Stimulated activated CD4-positive, alpha-beta T cell treated with anti-CD3 and anti-CD28 coated beads, Interleukin-12 subunit alpha, Interleukin-12 subunit beta, amount 100 ng/mL, for 48 hours (primary cell): Measurements from ENCODE around the gene FREM1.
A peak's percentile ranks its signal among the peaks of the same experiment; 100 is the strongest.

Source experiments
- DNase-seq, 3 donors: peaks; one replicate each; pipeline ENCODE4 v3.0.0-alpha.2; 2020; ENCODE audit warnings: low read depth in 2 of 3, low spot score in 1 of 3

Gene FREM1

DNA sequence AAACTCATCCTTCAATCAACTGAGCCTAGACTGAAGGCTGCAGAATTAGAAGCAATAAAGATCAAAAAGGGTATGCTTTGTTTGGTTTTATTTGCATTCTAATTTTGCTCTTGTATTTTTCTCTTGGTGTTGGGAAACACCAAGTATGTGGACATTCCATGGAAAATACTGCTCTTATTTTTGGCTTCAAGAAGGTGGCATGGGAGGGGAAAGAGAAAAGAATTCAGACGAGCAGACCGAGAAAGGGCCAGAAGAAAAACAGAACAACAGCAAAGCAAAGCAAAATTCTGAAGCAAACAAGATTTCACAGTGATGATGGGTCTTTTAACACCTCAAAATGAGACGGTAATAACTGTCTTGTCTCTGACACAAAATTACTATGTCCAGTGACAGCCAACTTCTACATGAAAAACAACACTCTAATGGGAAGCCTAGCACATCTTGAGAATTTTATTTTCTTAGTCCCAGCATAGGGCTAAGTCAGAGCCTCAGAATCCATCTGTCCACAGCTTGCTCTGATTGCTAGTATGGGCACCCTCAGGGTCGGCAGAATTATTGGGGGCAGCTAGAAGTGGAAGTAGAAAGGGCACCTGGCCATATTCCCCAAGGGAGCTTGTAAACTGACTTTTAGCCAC lies 26.8 kb downstream of the FREM1 start:
- DNase-seq: no peak

DNA sequence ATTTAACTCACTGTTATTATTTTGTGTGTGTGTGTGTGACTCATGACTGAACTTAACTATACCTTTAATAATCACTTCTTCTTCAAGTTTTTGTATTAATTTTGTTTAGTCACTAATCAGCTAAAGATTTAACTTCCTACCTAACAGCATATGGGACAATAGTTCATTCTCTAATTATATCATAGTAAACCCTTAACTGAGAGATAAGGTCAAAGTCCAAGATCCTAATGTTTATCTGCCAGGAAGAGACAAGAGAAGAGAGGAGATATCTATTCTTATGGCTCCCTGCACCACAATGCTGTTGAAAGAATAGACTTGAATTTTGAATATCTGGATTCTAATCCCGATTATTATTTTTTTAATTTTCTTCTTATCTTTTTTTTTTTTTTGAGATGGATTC lies 28.1 kb downstream of the FREM1 start:
- DNase-seq: no peak

DNA sequence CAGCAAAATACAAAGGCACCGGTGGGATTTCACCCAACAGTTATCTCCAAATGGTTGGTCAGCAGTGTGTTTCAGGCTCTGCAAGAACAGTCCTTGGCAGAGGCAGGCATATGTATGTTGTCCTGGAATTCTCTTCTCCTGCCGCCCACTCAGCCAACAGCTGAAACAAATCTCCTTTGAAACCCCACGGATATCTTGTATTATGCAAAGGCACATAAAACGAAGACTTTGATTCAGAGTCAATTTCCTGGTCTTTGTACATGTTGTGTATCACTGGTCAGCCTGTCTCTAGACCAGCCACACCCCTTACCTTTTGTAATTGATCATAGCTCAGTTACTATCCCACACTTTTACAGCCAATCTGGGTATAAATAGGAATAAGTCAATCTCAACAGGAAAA lies 29.2 kb downstream of the FREM1 start:
- no peak for DNase-seq

GRCh38 chr9:14870090-14870489 lies 40.1 kb downstream of the FREM1 start:
- no peak for DNase-seq

DNA sequence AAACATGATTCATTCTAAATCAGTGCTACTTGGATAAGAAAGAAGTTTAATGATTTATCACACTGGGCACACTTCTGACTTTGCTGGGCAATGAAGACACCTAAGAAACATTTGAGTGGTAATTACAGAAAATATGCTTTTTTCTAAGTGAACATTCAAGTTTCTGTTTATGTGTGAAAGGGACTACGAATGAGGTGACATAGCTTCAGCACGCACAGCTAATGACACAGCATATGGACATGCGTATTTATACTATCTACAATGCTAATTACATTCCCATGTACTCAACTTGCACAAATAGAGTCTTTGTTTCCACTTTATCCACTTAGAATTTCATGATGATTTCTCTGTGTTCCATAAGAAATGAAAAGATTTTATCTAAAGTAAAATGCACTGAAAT lies 40.6 kb downstream of the FREM1 start:
- no peak for DNase-seq

DNA sequence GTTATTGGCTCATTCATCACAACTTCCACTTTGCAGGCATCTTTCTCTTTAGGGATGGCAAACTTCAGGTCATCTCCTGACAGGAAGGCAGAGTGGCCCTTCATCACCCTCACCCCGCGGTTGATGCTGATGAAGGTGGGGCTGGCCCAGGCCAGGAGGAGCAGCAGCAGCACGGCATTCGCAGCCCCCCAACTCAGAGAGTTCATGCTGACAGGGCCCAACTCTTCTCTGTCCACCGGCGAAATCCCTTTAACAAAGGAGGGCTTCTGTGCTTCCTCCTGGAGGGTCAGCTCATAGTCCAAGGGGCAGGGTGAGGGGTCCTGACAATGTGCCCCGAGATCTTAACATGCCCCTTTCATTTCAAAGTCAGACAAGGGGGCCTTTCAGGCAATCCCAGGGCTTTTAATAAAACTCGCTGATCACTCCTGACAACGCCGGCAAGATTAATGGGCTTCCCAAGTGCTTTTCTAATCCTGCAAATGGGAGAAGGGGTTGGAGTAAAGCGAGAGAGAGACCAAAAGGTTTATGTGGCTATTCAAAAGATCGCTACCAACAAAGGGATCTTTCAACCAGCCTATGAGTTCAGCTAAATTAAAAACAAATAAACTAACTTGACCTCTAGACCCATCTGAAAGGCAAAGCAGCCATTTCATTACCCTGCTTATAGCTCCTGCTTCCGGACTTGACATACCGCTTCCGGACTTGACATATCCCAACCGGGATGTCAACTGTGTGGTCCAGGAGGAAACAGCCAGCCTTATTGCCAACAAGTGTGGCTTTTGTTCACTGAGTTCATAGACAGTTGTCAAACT lies 41.2 kb downstream of the FREM1 start:
- DNase-seq: no peak

GRCh38 chr9:14868418-14868771 lies 41.8 kb downstream of the FREM1 start:
- DNase-seq: no peak

DNA sequence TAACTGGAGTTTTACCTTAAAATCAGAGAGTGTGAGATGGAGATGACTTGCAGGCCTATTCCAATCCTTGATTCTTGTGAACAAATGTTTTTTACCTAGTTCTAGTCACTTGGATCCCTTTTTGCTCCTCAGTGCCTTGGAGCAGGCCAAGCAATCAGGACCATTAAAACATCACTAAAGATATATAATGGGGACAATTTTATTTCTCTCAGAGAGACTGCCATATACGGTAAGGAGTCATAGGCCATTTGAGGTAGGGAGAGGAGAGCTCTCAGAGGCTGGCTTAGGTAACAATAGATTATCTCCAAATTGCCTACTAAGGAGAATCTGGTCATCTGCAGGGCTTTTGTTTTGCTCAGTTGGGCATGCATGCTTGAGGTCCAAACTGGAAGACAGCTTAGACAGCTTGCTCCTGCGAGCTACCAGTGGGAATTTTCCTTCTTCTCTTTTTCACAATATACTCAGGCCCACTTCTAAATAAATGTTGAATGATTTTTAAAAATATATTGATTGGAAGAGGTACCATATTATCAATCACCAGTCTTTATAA lies 44.0 kb downstream of the FREM1 start:
- no peak for DNase-seq

DNA sequence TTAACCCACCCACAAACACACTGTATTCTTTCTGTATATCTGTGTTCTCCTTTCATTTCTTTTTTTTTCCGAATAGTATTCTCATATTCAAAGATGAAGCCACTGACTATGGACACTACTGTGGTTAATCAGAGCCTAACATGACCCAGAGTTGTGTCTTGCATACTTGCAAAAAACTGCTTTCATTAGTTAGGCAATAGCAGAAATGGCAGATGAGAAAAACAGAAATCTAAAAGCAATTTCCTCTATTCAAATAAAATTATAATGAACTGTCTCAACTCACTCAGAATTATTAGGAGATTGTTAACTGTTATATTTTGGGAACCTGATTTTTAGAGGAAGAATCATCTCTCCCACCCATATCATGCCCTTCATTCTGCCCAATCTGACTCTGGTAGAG lies 45.9 kb downstream of the FREM1 start:
- no peak for DNase-seq

DNA sequence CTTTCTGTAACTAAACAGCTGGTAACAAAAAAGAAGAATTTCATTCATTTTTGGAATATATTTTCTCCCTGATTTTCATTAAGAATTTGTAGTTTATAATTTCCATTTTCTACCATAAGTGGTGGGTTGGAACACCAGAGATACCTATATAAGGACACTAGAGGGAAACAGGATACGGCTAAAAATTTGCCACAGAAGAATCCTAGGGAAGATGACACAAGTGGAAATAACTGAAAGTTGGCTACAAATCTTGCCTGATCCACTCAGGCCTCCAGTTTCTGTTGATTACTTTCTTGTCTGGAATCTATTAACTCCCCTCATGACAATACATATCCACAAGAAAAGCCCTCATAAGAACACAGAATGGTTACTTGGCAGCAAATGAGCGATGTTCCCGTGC lies 46.8 kb downstream of the FREM1 start:
- no peak for DNase-seq

GRCh38 chr9:14857449-14858305 lies 52.6 kb downstream of the FREM1 start:
- DNase-seq: no peak

DNA sequence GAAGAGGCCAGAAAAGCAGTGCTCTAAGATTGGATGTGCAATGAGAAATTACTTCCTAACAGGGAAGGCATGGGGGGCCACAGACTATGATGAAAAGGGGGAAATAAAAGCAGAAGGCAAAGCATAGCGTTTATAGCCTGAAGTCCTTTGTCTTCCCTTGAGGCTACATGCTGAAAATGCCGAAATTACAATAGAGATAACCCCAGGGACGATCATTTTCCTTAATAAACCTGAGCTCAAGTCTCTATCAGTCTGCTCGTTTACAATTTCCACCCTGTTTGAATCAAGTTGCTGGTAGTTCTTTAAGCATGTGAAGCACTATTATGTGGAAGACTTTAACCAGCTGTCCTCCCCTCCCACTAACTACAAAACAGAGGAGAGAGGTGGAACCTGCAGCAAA lies 60.4 kb downstream of the FREM1 start:
- DNase-seq: no peak

DNA sequence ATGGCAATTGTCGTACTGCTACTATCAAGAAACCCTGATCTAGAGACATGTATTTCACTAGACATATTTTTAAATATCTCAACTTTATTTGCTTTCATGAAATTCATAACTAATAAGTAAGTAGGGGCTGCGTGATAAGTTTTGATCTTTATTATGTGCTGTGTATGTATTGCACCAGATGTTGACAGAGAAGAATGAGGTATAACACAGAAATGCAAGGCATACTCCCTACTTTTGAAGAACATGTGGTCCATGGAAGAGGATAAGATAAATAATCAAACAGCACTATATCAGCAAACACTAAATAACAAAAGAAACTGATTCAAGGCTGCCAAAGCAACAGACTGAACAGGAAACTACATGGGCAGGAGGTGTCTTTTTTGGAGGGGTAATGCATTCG lies 60.9 kb downstream of the FREM1 start:
- DNase-seq: no peak

GRCh38 chr9:14846871-14847311 lies 63.3 kb downstream of the FREM1 start:
- peak; percentile 44 to 51 (median 50) for DNase-seq

- no peak for DNase-seq
Measured at GRCh38 chr9:14843163-14843562, 67.1 kb downstream of the FREM1 start.

- DNase-seq: no peak
Measured at GRCh38 chr9:14842269-14842668, 68.0 kb downstream of the FREM1 start.

DNA sequence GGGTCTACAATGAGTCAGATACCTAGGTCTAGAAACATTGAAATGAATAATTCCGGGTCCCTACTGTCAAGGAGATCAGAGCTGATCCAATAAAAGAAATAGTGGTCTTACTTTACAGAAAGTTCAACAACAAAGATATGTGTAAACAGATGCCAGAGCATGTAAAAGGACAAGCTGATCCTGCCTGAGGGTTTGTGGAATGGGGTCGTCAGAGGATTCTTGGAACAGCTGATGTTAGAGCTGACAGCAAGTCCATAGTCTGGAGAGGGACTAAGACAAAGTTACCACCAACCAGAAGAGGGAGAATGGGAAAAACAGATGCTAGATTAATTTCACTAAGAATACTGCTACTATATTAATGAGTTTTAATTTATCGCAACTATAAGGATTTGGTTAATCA lies 71.5 kb downstream of the FREM1 start:
- DNase-seq: no peak

GRCh38 chr9:14836885-14837284 lies 73.3 kb downstream of the FREM1 start:
- no peak for DNase-seq

DNA sequence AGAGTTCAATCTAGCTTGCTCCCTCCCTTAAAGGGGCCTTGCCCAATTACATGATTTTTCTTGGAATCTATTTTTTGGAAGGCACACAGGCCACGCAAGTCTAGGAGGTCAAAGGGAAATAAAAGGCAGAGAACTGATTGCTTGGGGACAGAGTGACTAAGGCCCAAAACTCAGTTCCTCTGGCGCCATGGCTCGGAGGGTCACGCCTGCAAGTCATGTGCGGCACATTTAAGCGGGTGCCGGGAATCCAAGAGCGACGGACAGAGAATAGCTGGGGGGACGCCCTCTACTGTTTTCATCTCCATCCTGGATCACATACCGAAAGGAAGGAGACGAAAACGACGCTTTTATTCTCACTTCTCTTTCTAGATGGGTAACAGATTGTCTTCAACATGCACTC lies 78.6 kb downstream of the FREM1 start:
- no peak for DNase-seq

DNA sequence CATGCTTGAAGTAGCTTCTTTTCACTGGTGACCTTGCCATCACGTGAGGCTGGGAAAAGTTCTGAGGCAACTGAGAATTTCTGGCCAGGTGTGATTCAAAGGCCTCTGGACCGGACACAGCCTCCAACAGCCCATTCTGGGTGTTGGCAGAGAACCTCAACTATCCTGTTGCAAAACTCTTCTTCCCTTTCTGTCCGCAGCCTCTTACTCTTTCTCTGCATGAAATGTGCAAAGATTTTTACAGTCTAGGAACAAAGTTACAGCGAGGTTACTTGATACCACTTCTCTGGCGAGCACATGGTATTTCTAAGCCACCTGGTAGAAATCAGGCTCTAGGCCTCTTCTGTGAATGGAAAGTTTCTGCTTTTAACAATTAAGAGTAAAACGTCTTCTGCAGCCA lies 79.2 kb downstream of the FREM1 start:
- no peak for DNase-seq

DNA sequence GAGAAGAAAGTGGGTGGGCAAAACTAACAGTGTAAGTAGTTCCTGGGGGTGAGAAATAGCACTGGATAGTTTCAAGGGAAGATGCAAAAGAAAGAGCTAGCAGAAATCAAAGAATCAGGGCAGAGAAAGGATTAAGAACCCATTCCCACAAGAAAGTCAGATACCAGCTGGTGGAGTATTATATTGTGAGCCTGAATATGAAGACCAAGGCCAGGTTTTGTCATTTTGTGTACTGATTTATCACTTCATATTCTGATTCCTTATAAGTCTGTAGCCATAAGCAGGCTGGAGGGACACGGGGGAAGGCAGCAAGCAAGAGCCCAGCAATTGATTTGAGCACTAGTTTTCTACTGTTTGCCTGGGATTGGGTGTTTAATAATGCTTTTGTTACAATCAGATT lies 80.2 kb downstream of the FREM1 start:
- no peak for DNase-seq

- DNase-seq: no peak
Measured at GRCh38 chr9:14829204-14829603, 81.0 kb downstream of the FREM1 start.
